SK-N-SH (cell line): ENCODE measurements around the gene AVPR2. TPM values are rescaled to one million over a fixed set of nuclear protein-coding genes. Genes with fewer than 3 reads are reported as not detected.

Source experiments
- CTCF ChIA-PET: fragments of 300-600, 350-600 bp; formaldehyde crosslinking; extraction: SDS; loops from one replicate; lab custom pipeline; 2021; lab: Yijun Ruan, JAX
- POLR2A ChIA-PET: fragments of 350-600 bp; sonication (Branson Sonifier 250); formaldehyde crosslinking; extraction: SDS; loops from one replicate; lab custom pipeline; 2020; ENCODE audit warnings: antibody characterized with exemption, inconsistent platforms; lab: Yijun Ruan, JAX
- DNase-seq: peaks from one replicate; pipeline ENCODE4 v3.0.0; 2012
- H2AFZ ChIP-seq: fragments of 200-600 bp; sonication (generic); 2 replicates; pipeline ENCODE4 v1.8.1; 2016; ENCODE audit warnings: antibody characterized with exemption, mild to moderate bottlenecking, low read depth
- H3F3A ChIP-seq: fragments of 200-600 bp; sonication (generic); replicated peaks from 2 replicates; pipeline ENCODE3; 2016; ENCODE audit warnings: antibody characterized with exemption, mild to moderate bottlenecking; ENCODE audit not compliant: insufficient read depth
- H3K27ac ChIP-seq, 2 experiments: fragments of 200-500 bp in 1 of 2; fragments of 200-600 bp in 1 of 2; sonication (Bioruptor generic) in 1 of 2; sonication (generic), shearing (Covaris generic) in 1 of 2; 2 replicates each; pipeline versions ENCODE4 v1.5.1 to v1.6.1; 2014 to 2016; ENCODE audit warnings: low read depth in 2 of 2, inconsistent platforms in 1 of 2, low read length in 1 of 2, mild to moderate bottlenecking in 1 of 2, mixed read lengths in 1 of 2
- H3K27me3 ChIP-seq: fragments of 200-600 bp; sonication (generic), shearing (Covaris generic); 2 replicates; pipeline ENCODE4 v1.6.1; 2016; ENCODE audit warnings: mixed run types; ENCODE audit not compliant: insufficient read depth
- H3K36me3 ChIP-seq, 2 experiments: fragments of 200-500 bp in 1 of 2; fragments of 200-600 bp in 1 of 2; sonication (Bioruptor generic) in 1 of 2; sonication (generic) in 1 of 2; replicated peaks in 1 of 2; 2 replicates each; pipeline versions ENCODE3 to v1.5.1; 2014 to 2016; ENCODE audit warnings: low read length in 1 of 2, mild to moderate bottlenecking in 1 of 2; ENCODE audit not compliant: insufficient read depth in 2 of 2, control insufficient read depth in 1 of 2
- H3K4me1 ChIP-seq, 2 experiments: fragments of 200-500 bp in 1 of 2; fragments of 200-600 bp in 1 of 2; sonication (Bioruptor generic) in 1 of 2; sonication (generic), shearing (Covaris generic) in 1 of 2; 2 replicates each; pipeline versions ENCODE4 v1.5.1 to v1.6.1; 2014 to 2016; ENCODE audit warnings: low read depth in 1 of 2, low read length in 1 of 2, mixed run types in 1 of 2; ENCODE audit not compliant: insufficient read depth in 2 of 2, control insufficient read depth in 1 of 2
- H3K4me2 ChIP-seq: fragments of 200-600 bp; sonication (generic), shearing (Covaris generic); 2 replicates; pipeline ENCODE4 v1.6.1; 2017; ENCODE audit warnings: mixed run types
- H3K4me3 ChIP-seq, 2 experiments: fragments of 200-500 bp in 1 of 2; fragments of 200-600 bp in 1 of 2; sonication (Bioruptor generic) in 1 of 2; sonication (generic), shearing (Covaris generic) in 1 of 2; 2 replicates each; pipeline versions ENCODE4 v1.5.1 to v1.8.1; 2014 to 2016; ENCODE audit warnings: low read depth in 2 of 2, inconsistent platforms in 1 of 2, low read length in 1 of 2, mild to moderate bottlenecking in 1 of 2, mixed read lengths in 1 of 2, moderate library complexity in 1 of 2
- H3K79me2 ChIP-seq: fragments of 200-600 bp; sonication (generic); 2 replicates; pipeline ENCODE4 v1.8.1; 2017; ENCODE audit warnings: mild to moderate bottlenecking; ENCODE audit not compliant: insufficient read depth
- H3K9ac ChIP-seq: fragments of 200-600 bp; sonication (generic); 2 replicates; pipeline ENCODE4 v1.6.1; 2017; ENCODE audit warnings: mixed run types
- H3K9me2 ChIP-seq: fragments of 200-600 bp; sonication (generic); 2 replicates; pipeline ENCODE4 v1.6.1; 2017; ENCODE audit warnings: mixed run types
- H3K9me3 ChIP-seq: fragments of 200-600 bp; sonication (generic); 2 replicates; pipeline ENCODE4 v1.6.1; 2017; ENCODE audit warnings: mixed run types, mild to moderate bottlenecking, moderate library complexity
- H4K20me1 ChIP-seq: fragments of 200-600 bp; sonication (generic); 2 replicates; pipeline ENCODE4 v1.6.1; 2017; ENCODE audit warnings: mild to moderate bottlenecking, mixed run types; ENCODE audit not compliant: insufficient read depth
- FOXM1 ChIP-seq: IDR thresholded peaks from 2 replicates; pipeline ENCODE4 v1.4.0; 2012; ENCODE audit warnings: low read depth, mild to moderate bottlenecking
- IRF3 ChIP-seq: fragments of 150-350 bp; IDR thresholded peaks from 2 replicates; pipeline ENCODE4 v1.6.1; 2016; ENCODE audit warnings: mild to moderate bottlenecking, low read depth, low read length
- MEF2A ChIP-seq: IDR thresholded peaks from 2 replicates; pipeline ENCODE4 v1.4.0; 2012; ENCODE audit warnings: low read depth, borderline replicate concordance
- NFIC ChIP-seq: IDR thresholded peaks from 2 replicates; pipeline ENCODE4 v1.4.0; 2012; ENCODE audit warnings: borderline replicate concordance
- NRF1 ChIP-seq: IDR thresholded peaks from 2 replicates; pipeline ENCODE4 v1.6.1; 2012; ENCODE audit warnings: low read depth, mild to moderate bottlenecking, low read length
- PBX3 ChIP-seq: IDR thresholded peaks from 2 replicates; pipeline ENCODE4; 2012
- RAD21 ChIP-seq: IDR thresholded peaks from 2 replicates; pipeline ENCODE4 v1.6.1; 2012; ENCODE audit warnings: mild to moderate bottlenecking, low read length
- WGBS: methylation state at CpG from one replicate; pipeline ENCODE4 v1.1.6; 2017; ENCODE audit warnings: low lambda C conversion rate; 5-methylcytosine and 5-hydroxymethylcytosine counted together
- polyA plus RNA-seq, 3 experiments: library from polyadenylated mRNA; depleted of rRNA; stranded (reverse); fragments of >200 nt; gene quantifications; 2 replicates each; pipeline ENCODE4 v1.2.3, GENCODE V29; 2012
- TF ChIP-seq, protein P1 (sequence below): IDR thresholded peaks from 2 replicates; pipeline ENCODE4 v1.6.1; 2012; ENCODE audit warnings: mild to moderate bottlenecking, low read depth, low read length, moderate library complexity
- TF ChIP-seq, protein P2 (sequence below): IDR thresholded peaks from 2 replicates; pipeline ENCODE4 v1.4.0; 2012; ENCODE audit warnings: low read depth, borderline replicate concordance
- TF ChIP-seq, protein P3 (sequence below): IDR thresholded peaks from 2 replicates; pipeline ENCODE4 v1.4.0; 2012; ENCODE audit warnings: low read depth

AVPR2 gene
- polyA plus RNA-seq, 1 of the 3 experiments (the other 2 are of a cell fraction): not detected

DNA sequence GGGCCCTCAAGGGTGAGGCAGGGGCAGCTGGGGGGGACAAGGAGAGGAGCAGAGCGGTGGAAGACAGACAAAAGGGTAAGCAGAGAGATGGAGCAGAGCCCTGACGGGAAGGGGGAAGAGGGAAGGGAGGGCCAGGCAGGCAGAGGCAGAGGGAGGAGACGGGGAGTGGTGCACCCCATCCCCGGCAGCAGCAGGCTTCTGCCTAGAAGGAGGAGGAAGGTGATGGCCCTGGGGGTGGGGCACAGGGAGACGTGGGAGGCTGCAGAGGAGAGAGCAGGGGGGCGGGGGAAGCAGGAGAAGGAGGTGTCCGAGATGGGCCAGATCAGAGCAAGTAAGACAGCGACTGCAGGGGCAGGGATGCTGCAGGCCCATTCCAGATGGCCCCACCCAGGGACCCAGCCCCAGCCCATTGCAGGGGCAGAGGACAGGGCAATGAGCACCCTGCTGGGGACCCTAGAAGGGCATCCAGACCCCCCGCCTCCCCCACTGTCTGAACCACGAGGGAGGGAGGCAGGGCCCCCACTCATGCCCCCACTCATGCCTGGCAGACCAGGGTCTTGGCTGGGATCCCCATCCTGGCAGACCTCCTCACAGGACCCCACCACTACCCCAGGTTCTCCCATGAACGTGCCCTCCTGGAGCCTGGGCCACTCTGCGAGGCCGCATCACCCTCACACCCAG is 21.2 kb upstream of the AVPR2 start:
- Histone ChIP-seq H3K4me3 (no peak overlapping the region), H3F3A (no peaks in the 10 kb centered on the region), H3K9me3 (no peaks in the 10 kb centered on the region), H3K9me2 (no peaks in the 10 kb centered on the region), H2AFZ (no peak overlapping the region), H3K4me2 (no peak overlapping the region), H3K36me3 (no peaks in the 10 kb centered on the region), H3K79me2 (no peaks in the 10 kb centered on the region), H4K20me1 (no peaks in the 10 kb centered on the region), H3K27ac (no peak overlapping the region; a peak in 1 of 4 replicates), H3K4me1 (peaks cover 0 to 46% of the 10 kb centered on the region in 2 experiments; a peak in 1 of 4 replicates), H3K9ac (no peak overlapping the region), H3K27me3 (peaks cover 49% of the 10 kb centered on the region)
- CTCF ChIA-PET: interaction anchor here (0.9 to 1.4 kb wide), 4 partner anchors 25 to 105 kb away, joined by 3 to 4 read pairs (median 4); no protein-coding TSS in a partner anchor
- POLR2A ChIA-PET: no interaction called here
- no peak for DNase-seq
- TF ChIP-seq, protein P1, sequence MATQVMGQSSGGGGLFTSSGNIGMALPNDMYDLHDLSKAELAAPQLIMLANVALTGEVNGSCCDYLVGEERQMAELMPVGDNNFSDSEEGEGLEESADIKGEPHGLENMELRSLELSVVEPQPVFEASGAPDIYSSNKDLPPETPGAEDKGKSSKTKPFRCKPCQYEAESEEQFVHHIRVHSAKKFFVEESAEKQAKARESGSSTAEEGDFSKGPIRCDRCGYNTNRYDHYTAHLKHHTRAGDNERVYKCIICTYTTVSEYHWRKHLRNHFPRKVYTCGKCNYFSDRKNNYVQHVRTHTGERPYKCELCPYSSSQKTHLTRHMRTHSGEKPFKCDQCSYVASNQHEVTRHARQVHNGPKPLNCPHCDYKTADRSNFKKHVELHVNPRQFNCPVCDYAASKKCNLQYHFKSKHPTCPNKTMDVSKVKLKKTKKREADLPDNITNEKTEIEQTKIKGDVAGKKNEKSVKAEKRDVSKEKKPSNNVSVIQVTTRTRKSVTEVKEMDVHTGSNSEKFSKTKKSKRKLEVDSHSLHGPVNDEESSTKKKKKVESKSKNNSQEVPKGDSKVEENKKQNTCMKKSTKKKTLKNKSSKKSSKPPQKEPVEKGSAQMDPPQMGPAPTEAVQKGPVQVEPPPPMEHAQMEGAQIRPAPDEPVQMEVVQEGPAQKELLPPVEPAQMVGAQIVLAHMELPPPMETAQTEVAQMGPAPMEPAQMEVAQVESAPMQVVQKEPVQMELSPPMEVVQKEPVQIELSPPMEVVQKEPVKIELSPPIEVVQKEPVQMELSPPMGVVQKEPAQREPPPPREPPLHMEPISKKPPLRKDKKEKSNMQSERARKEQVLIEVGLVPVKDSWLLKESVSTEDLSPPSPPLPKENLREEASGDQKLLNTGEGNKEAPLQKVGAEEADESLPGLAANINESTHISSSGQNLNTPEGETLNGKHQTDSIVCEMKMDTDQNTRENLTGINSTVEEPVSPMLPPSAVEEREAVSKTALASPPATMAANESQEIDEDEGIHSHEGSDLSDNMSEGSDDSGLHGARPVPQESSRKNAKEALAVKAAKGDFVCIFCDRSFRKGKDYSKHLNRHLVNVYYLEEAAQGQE: no peak
- TF ChIP-seq IRF3 (no peak), MEF2A (no peak), RAD21 (no peak)
- TF ChIP-seq, protein P2, sequence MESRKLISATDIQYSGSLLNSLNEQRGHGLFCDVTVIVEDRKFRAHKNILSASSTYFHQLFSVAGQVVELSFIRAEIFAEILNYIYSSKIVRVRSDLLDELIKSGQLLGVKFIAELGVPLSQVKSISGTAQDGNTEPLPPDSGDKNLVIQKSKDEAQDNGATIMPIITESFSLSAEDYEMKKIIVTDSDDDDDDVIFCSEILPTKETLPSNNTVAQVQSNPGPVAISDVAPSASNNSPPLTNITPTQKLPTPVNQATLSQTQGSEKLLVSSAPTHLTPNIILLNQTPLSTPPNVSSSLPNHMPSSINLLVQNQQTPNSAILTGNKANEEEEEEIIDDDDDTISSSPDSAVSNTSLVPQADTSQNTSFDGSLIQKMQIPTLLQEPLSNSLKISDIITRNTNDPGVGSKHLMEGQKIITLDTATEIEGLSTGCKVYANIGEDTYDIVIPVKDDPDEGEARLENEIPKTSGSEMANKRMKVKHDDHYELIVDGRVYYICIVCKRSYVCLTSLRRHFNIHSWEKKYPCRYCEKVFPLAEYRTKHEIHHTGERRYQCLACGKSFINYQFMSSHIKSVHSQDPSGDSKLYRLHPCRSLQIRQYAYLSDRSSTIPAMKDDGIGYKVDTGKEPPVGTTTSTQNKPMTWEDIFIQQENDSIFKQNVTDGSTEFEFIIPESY: no peak
- 57% methylated on average over 11 of the region's 13 CpGs for WGBS

DNA sequence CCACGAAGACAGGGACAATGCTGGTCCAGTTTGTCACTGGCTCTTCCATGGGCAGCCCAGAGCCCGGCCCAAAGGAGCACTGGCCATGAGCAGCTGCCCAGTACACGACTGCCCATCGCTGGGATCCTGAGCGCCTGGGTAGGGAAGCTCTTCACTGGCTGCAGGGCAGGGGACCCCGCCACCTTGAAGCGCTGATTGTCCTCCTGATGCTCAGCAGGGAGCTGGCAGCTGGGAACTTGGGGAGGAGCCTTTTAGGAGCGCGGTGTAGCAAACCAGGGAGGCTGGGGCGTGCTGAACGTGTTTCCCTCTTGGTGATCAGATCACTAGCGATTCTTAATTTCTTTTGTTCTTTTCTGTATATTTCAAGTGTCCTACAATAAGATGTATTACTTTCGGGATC is 20.3 kb upstream of the AVPR2 start:
- no peak overlapping the region for H2AFZ ChIP-seq
- ChIA-PET POLR2A (no interaction called here), CTCF (interaction anchor here (1.4 kb wide), 3 partner anchors 8 to 39 kb away, joined by 3 to 4 read pairs (median 4); no protein-coding TSS in a partner anchor)
- no peaks in the 10 kb centered on the region for H3K9me3 ChIP-seq
- no peaks in the 10 kb centered on the region for H3K79me2 ChIP-seq
- no peak overlapping the region for H3K9ac ChIP-seq
- no peak overlapping the region for H3K4me3 ChIP-seq
- H3K27me3 ChIP-seq: peaks cover 47% of the 10 kb centered on the region
- no peaks in the 10 kb centered on the region for H4K20me1 ChIP-seq
- no peak overlapping the region for H3K4me2 ChIP-seq
- 0 out of 4 replicates have a peak overlapping the region, but pooled peaks of 1 of the 2 experiments have one; percentile 22 for H3K27ac ChIP-seq
- 49% methylated on average over 10 of the region's 13 CpGs for WGBS
- peaks cover 0 to 42% of the 10 kb centered on the region in 2 experiments; a peak in 1 of 4 replicates for H3K4me1 ChIP-seq
- TF ChIP-seq PBX3 (no peak), FOXM1 (no peak), NFIC (no peak), NRF1 (no peak)
- TF ChIP-seq, protein P3, sequence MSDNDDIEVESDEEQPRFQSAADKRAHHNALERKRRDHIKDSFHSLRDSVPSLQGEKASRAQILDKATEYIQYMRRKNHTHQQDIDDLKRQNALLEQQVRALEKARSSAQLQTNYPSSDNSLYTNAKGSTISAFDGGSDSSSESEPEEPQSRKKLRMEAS: no peak
- no peaks in the 10 kb centered on the region for H3K9me2 ChIP-seq
- no peaks in the 10 kb centered on the region for H3K36me3 ChIP-seq
- DNase-seq: no peak
- H3F3A ChIP-seq: no peaks in the 10 kb centered on the region
